ENCODE measurements around the gene KAZN. TPM values are rescaled to one million over a fixed set of nuclear protein-coding genes. Genes with fewer than 3 reads are reported as not detected.

Gene KAZN
- total and polyA plus RNA-seq, 3 donors from 2014 or later, result 12.1 to 14.6 (median 13.8) TPM

GRCh38 chr1:14774988-14775387 is 176.5 kb downstream of the KAZN start:
- no peaks in the 10 kb centered on the region for H3K4me1 ChIP-seq
- 86 to 93% methylated on average over 4 of the region's 4 CpGs for WGBS, 2 donors
- H3K4me3 ChIP-seq, result no peak overlapping the region
- no peaks in the 10 kb centered on the region for H3K27me3 ChIP-seq
- DNase-seq, result no peak
- H3K36me3 ChIP-seq (ENCODE audit: low read depth, missing control alignments), result no peaks in the 10 kb centered on the region
- intact Hi-C loops (cut with DNase I; ENCODE audit: low total_unique reads), result no loop called here
- H3K9me3 ChIP-seq, result no peaks in the 10 kb centered on the region
- H3K27ac ChIP-seq, result no peak overlapping the region
- TF ChIP-seq POLR2A (IDR thresholded peaks at IDR 0.05), result no peak
- TF ChIP-seq CTCF (IDR thresholded peaks at IDR 0.05), result no peak

- intact Hi-C loops (cut with DNase I; ENCODE audit: low total_unique reads), result no loop called here
- Histone ChIP-seq H3K9me3 (no peaks in the 10 kb centered on the region), H3K4me1 (no peaks in the 10 kb centered on the region), H3K36me3 (ENCODE audit: low read depth, missing control alignments) (no peaks in the 10 kb centered on the region), H3K27ac (no peak overlapping the region), H3K4me3 (no peak overlapping the region), H3K27me3 (no peaks in the 10 kb centered on the region)
- no peak for DNase-seq
- 94 to 96% methylated on average over 10 of the region's 10 CpGs for WGBS, 2 donors
- no peak for TF ChIP-seq CTCF (IDR thresholded peaks at IDR 0.05)
These were observed 176.9 kb downstream of the KAZN start for GRCh38 chr1:14775434-14775833.

GRCh38 chr1:14777516-14778506 is 179.3 kb downstream of the KAZN start:
- no peak for DNase-seq
- Histone ChIP-seq H3K36me3 (ENCODE audit: low read depth, missing control alignments) (no peaks in the 10 kb centered on the region), H3K27ac (no peak overlapping the region), H3K4me1 (no peaks in the 10 kb centered on the region), H3K9me3 (no peaks in the 10 kb centered on the region), H3K27me3 (no peaks in the 10 kb centered on the region), H3K4me3 (no peak overlapping the region)
- TF ChIP-seq POLR2A (IDR thresholded peaks at IDR 0.05) (no peak), CTCF (IDR thresholded peaks at IDR 0.05) (no peak)
- WGBS, 2 donors, result 70% methylated on average over 11 of the region's 11 CpGs
- intact Hi-C loops (cut with DNase I; ENCODE audit: low total_unique reads), result no loop called here

DNA sequence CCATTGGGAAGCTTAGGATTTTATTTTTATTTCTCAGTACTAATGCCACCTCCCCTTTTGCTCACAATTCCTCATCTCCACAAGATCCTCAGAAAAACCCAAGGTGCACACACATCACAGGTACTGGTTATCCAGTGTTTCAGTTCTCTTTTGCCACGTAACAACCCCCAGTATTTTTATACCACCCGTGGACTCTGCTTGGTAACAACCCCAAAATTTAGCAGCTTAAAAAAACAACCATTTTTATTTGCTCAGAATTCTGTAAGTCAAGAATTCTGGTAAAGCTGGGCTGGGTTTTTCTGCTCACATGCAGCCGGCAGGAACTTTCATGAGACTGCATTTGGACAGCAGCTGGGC is 180.0 kb downstream of the KAZN start:
- H3K9me3 ChIP-seq, result no peaks in the 10 kb centered on the region
- H3K27me3 ChIP-seq, result no peaks in the 10 kb centered on the region
- 76 to 89% methylated on average over 3 of the region's 3 CpGs for WGBS, 2 donors
- no peak for DNase-seq
- H3K4me3 ChIP-seq, result no peak overlapping the region
- no peak for TF ChIP-seq CTCF (IDR thresholded peaks at IDR 0.05)
- TF ChIP-seq POLR2A (IDR thresholded peaks at IDR 0.05), result no peak
- intact Hi-C loops (cut with DNase I; ENCODE audit: low total_unique reads), result no loop called here
- H3K27ac ChIP-seq, result no peak overlapping the region
- no peaks in the 10 kb centered on the region for H3K36me3 ChIP-seq (ENCODE audit: low read depth, missing control alignments)
- no peaks in the 10 kb centered on the region for H3K4me1 ChIP-seq

Measured in testis (tissue), 3 donors.